SK-N-SH treated with all-trans-retinoic acid at 6 μM for 48 hours (cell line): ENCODE data around the gene TGFBR3.

Experiments used
- ARNTL ChIP-seq: fragments of 450-650 bp; formaldehyde crosslinking; IDR thresholded peaks from 2 replicates; pipeline ENCODE4 v1.5.0; 2020; ENCODE audit warnings: low read depth, mild to moderate bottlenecking, moderate library complexity, borderline replicate concordance
- BACH2 ChIP-seq: fragments of 250-450 bp; sonication (Bioruptor Pico); IDR thresholded peaks from 2 replicates; pipeline ENCODE4 v1.9.0; 2021; ENCODE audit warnings: mild to moderate bottlenecking, borderline replicate concordance
- CREB5 ChIP-seq: fragments of 250-450 bp; sonication (Bioruptor Pico); IDR thresholded peaks from 2 replicates; pipeline ENCODE4 v1.5.1; 2020; ENCODE audit warnings: low read depth, mild to moderate bottlenecking, moderate library complexity
- CSDC2 ChIP-seq: fragments of 250-450 bp; sonication (Bioruptor Pico); IDR thresholded peaks from 2 replicates; pipeline ENCODE4 v1.5.0; 2020; ENCODE audit warnings: mild to moderate bottlenecking, moderate library complexity
- PATZ1 ChIP-seq: fragments of 250-450 bp; sonication (Bioruptor Pico); IDR thresholded peaks from 2 replicates; pipeline ENCODE4 v1.8.0; 2020; ENCODE audit warnings: mild to moderate bottlenecking, moderate library complexity, borderline replicate concordance
- POU6F1 ChIP-seq: fragments of 250-450 bp; sonication (Bioruptor Pico); IDR thresholded peaks from 2 replicates; pipeline ENCODE4 v1.8.0; 2021; ENCODE audit warnings: low read depth, mild to moderate bottlenecking, moderate library complexity, borderline replicate concordance
- RARB ChIP-seq: fragments of 250-450 bp; sonication (Bioruptor Pico); IDR thresholded peaks from 2 replicates; pipeline ENCODE4 v1.8.0; 2021; ENCODE audit warnings: mild to moderate bottlenecking, moderate library complexity
- TCF4 ChIP-seq: fragments of 250-450 bp; sonication (Bioruptor Pico); IDR thresholded peaks from 2 replicates; pipeline ENCODE4 v1.8.0; 2021; ENCODE audit warnings: mild to moderate bottlenecking, moderate library complexity, borderline replicate concordance
- TOX ChIP-seq: fragments of 250-450 bp; sonication (Bioruptor Pico); IDR thresholded peaks from 2 replicates; pipeline ENCODE4 v1.8.0; 2021; ENCODE audit warnings: mild to moderate bottlenecking, moderate library complexity, borderline replicate concordance
- ZC3H10 ChIP-seq: fragments of 250-450 bp; sonication (Bioruptor Pico); IDR thresholded peaks from 2 replicates; pipeline ENCODE4 v1.5.1; 2021; ENCODE audit warnings: mild to moderate bottlenecking, moderate library complexity
- ZFP3 ChIP-seq: fragments of 250-450 bp; sonication (Bioruptor Pico); IDR thresholded peaks from 2 replicates; pipeline ENCODE4 v1.5.0; 2020; ENCODE audit warnings: mild to moderate bottlenecking, moderate library complexity
- ZFP30 ChIP-seq: fragments of 450-650 bp; formaldehyde crosslinking; IDR thresholded peaks from 2 replicates; pipeline ENCODE4 v1.5.0; 2022; ENCODE audit warnings: mild to moderate bottlenecking, moderate library complexity
- TF ChIP-seq, protein P1 (sequence below): fragments of 250-450 bp; sonication (Bioruptor Pico); IDR thresholded peaks from 2 replicates; pipeline ENCODE4 v1.5.0; 2020; ENCODE audit warnings: mild to moderate bottlenecking, moderate library complexity

GRCh38 chr1:91795591-91796389 is 90.2 kb downstream of the TGFBR3 start:
- no peak for TF ChIP-seq ZFP3 (CRISPR knock-in tag)
- TF ChIP-seq CSDC2 (CRISPR knock-in tag): no peak
- no peak for TF ChIP-seq PATZ1 (CRISPR knock-in tag)
- no peak for TF ChIP-seq ZC3H10 (CRISPR knock-in tag)
- no peak for TF ChIP-seq TOX (CRISPR knock-in tag)
- TF ChIP-seq ARNTL: no peak
- no peak for TF ChIP-seq RARB
- no peak for TF ChIP-seq ZFP30 (CRISPR knock-in tag)
- TF ChIP-seq POU6F1 (CRISPR knock-in tag): no peak
- TF ChIP-seq, protein P1, sequence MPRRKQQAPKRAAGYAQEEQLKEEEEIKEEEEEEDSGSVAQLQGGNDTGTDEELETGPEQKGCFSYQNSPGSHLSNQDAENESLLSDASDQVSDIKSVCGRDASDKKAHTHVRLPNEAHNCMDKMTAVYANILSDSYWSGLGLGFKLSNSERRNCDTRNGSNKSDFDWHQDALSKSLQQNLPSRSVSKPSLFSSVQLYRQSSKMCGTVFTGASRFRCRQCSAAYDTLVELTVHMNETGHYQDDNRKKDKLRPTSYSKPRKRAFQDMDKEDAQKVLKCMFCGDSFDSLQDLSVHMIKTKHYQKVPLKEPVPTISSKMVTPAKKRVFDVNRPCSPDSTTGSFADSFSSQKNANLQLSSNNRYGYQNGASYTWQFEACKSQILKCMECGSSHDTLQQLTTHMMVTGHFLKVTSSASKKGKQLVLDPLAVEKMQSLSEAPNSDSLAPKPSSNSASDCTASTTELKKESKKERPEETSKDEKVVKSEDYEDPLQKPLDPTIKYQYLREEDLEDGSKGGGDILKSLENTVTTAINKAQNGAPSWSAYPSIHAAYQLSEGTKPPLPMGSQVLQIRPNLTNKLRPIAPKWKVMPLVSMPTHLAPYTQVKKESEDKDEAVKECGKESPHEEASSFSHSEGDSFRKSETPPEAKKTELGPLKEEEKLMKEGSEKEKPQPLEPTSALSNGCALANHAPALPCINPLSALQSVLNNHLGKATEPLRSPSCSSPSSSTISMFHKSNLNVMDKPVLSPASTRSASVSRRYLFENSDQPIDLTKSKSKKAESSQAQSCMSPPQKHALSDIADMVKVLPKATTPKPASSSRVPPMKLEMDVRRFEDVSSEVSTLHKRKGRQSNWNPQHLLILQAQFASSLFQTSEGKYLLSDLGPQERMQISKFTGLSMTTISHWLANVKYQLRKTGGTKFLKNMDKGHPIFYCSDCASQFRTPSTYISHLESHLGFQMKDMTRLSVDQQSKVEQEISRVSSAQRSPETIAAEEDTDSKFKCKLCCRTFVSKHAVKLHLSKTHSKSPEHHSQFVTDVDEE: no peak
- TF ChIP-seq BACH2: no peak
- TF ChIP-seq CREB5 (CRISPR knock-in tag): no peak
- no peak for TF ChIP-seq TCF4 (CRISPR knock-in tag)
